Ureter (tissue), 1 donor: ENCODE measurements around the gene C3orf18. TPM values are rescaled to one million over a fixed set of nuclear protein-coding genes. Genes with fewer than 3 reads are reported as not detected.

Experiments used
- DNase-seq: peaks from one replicate; pipeline ENCODE4 v3.0.0-alpha.2; 2020; ENCODE audit warnings: low spot score
- total RNA-seq: library from RNA; stranded (reverse); gene quantifications from one replicate; pipeline ENCODE4 v1.2.4, GENCODE V29; 2023
- donor health status: DM: yes; HTN: yes; CAD: no.

C3orf18 gene
- total RNA-seq, 1 donor from 2014 or later = 8.0 TPM

GRCh38 chr3:50603261-50604109 lies 35.9 kb upstream of the C3orf18 start:
- DNase-seq = no peak

GRCh38 chr3:50602595-50603191 lies 35.1 kb upstream of the C3orf18 start:
- DNase-seq = peak; percentile 74

- peak; percentile 97 for DNase-seq
Observed at GRCh38 chr3:50600841-50601591, 33.5 kb upstream of the C3orf18 start.

DNA sequence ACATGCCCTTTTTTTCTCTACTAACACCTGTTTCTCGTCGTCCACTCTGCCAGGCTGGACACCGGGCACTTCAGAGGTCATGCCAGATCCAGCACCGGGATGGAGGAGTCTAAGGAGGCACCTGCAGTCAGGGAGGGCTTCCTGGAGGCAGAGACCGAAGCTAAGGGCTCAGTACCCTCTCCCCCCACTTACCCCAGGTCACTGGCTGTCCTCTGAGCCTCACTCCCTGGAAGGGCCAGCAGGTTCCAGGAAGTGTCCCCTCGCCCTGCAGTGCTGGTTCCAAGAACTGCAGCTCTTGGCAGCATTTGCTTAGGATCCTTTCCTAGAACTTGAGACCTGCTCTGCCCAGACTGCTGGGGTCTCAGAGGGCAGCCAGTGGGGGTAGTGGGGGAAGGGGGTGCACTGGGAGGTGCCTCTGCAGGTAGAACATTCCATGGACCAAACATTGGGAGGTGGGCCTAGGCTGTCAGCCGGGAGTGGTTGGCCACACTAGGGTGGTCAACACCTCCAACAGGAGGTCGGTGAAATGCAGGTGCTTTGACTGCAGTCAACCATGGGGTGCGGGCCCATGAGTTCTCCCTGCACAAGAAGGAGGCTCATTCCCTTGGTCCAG lies 32.7 kb upstream of the C3orf18 start:
- no peak for DNase-seq

DNA sequence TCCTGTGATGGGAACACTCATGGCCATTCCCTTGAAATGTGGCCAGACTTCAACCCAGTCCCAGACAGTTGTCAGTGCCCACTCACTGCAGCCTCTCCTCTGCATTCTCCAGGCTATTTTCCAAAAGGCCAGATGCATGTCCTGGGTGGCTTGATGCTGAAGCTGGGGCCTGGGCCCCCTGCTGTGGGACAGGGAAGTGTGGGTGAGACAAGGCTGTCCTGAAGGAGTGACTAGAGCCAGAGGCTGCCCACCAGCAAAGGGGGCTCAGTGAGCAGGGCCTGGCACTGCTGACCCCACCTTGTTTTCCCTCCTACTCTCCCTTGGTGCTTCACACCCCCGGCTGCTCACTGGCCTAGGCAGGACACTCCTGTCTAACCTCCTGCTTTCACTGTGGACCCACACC lies 32.2 kb upstream of the C3orf18 start:
- no peak for DNase-seq

DNA sequence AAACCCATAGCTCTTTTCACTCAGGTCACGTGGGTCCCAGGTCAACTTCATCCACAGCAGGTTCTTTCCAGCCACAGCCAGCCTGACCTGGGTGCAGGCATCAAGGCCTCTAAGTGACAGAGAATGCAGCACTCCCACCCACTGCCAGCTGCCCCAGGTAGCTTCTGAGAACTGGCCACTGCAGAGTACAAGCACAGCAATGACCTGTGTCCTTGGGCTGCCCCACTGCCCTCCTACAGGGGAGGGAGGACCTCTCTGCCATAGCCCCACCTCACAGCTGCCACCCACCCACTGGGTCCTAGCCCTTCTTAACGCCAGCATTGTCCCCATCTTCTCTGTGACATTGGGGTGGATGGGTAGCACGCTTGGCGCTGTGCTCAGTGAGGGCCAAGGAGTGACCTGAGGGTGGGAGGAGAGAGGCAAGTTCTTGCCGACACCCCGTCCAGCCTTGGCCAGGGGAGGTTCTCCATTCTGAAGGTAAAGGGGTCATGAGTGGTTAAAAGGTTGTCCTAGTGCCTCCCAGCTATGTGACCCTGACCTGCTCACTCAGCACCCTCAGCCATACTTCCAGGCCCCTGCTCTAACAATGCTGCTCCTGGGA lies 31.7 kb upstream of the C3orf18 start:
- DNase-seq = no peak

GRCh38 chr3:50594253-50594785 lies 26.8 kb upstream of the C3orf18 start:
- DNase-seq = no peak

GRCh38 chr3:50592568-50592967 lies 25.0 kb upstream of the C3orf18 start:
- no peak for DNase-seq

DNA sequence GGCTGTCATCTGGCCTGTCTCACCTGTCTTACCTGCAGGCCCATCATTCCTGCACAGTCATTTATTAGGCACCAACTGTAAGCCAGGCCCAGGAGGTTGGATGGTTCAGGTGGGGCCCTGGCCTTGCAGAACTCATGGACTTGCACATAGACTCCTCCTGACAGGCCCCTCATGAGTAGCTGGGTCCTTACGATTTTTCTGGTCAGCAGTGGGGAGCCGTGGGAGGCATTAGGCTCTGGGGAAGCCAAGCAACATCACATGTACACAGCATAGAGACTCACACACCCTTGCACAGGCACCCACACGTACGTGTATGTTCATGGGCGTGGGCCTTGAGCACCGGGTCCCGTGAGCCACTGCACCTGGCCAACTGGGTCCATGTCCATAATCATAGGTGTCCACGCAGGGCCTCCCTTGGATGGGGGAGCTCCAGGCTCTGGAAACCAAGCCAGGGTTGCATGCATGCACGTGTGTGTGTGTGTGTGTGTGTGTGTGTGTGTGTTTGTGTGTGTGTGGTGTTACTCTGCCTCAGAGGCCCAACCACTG lies 23.7 kb upstream of the C3orf18 start:
- DNase-seq = no peak

DNA sequence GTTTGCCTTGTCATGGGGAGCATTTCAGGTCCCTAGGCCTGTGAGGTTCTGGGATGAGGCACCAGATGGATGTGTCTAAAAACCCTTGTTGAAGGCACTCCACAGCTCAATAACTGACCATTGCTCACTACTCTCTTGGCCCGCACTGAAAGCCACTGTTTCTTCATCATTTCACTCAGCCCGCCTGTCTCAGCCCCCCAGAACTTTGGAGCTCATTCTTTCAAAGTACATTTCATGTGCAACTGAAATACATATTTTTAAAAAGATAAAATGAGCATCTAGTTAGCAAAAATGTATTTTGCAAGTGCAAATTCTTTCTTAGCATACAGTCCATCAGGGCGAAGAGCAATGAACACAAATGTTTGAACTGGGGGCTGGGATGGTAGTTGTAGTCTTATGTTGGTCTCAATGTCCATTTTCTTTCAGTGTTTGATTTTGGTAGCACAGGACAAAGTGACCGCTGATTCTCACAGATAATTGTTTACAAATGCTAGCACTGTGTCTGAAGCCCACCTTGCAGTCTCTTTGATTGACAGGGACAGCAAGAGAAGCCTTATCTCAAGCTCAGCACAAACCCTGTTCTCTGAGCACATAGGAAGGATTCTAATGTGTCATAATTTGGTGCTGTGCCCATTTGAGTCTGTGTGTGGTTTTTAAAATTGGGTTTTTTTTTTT lies 21.3 kb upstream of the C3orf18 start:
- no peak for DNase-seq

DNA sequence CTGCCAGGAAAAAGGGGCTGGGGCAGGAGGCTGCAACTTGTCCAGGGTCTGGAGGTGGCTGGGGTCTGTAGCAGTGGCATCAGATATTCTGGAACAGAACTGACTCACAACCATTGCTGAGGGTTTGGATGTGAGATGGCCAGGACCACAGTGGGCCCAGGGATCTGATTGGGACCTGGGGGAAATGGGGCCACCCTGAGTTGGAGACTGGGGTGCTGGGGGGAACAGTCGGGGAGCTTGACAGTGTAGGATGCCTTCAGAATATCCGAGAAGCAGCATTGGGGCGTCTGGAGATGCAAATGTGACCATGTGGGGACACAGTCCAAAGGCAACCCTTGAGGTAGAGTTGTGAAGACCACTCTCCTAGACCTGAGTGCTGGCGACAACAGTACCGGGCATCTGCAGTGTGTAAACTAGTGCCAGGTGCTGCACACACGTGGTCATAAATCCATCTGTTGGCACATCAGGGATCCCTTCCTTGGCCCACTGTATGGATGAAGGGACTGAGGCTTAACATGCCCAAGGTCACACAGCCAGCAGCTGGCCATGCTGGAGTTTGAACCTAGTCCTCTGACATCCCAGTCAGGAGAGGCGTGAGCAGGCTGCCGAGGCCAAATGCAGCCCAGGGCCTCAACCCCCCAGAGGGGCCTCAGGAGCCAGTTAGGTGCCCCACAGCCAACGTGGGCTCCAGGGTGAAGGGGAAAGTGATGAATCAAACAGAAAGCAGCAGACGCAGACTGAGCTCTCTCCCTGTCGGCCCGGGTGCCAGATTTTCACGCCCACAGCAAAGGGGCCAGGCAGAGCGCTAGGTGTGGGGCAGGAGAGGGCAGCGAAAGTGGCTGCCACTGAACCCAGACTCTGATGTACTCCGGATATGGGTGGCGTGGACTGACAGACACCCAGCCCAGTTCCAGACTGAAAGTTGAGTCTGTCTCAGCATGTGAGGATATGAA lies 20.5 kb upstream of the C3orf18 start:
- no peak for DNase-seq

DNA sequence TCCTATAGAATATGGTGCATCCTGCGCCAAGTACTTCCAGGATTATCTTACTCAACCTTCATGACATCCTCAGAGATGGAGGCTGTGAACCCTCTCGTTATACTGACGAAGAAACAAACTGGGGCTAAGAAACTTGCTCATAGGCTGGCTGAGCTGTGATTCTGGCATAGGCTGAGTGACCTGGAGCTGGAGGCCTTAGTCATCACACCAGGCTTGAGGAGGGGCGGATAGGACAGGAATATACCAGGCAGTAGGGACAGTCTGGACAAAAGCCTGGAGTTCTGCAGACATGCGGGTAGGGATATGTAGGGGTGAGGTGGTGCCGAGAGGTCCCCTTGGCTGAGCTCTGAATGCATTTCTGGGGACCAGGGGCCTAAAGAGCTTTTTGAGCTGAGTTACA lies 19.8 kb upstream of the C3orf18 start:
- no peak for DNase-seq

- DNase-seq = no peak
Observed at GRCh38 chr3:50586763-50587070, 19.2 kb upstream of the C3orf18 start.

DNA sequence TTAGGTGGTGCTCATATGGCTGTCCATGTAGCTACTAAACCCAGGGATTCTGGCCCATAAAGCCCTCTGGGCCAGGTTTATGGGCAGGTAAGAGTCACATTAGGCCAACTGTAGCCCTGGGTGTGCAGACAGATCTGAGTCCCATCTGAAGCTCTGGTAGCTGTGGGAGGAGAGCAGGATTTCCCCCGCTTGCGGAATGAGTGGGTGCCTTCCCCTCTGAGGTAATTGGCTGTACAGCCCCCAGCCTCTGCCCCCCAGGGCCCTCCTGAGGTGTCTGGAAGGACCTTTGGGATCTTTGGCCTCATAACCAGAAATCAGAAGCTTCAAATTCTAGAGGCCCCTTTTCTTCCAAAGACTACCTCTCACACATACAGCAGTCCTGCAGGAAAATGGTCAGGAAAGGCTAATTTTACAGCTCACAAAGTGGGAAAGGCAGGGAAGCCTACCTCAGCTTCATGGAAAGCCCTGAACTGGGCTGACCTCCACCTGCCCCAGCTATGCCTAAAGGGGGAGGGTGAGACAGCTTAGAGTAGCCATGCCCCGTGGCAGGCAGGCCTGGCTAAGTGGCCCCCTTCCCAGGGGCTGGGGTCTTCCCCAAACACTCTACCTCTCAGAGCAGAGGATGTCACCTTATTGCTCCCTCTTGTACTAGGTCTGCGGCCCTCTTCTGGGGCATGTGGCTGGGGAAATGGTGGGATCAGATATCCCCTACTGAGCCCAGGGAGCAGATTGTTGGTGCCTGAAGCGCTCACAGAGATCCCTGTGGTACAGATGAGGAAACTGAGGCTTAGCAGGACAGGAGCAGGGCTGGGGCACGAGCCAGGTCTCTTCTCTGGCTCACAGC lies 18.6 kb upstream of the C3orf18 start:
- no peak for DNase-seq

GRCh38 chr3:50584391-50584790 lies 16.8 kb upstream of the C3orf18 start:
- no peak for DNase-seq

- DNase-seq = no peak
Observed at GRCh38 chr3:50583897-50584296, 16.4 kb upstream of the C3orf18 start.

DNA sequence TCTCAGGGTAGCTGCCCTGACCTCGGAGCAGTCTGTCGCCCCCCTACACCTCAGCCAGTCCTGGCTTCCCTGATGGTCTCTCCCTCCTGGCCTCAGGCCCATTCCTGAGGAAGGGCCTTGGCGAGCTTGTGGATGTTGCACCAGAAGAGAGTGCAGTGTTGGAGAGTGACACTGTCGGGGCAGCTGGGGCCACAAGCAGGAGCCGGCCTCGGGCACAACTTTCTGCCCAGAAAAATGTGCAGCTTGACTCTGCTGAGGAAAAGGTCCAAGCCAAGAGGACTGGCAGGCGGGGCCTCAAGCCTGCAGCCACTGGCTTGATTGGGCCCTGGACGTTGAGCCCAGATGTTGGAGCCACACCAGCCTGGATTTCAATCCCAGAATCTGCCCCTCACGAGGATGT lies 14.5 kb upstream of the C3orf18 start:
- DNase-seq = no peak

DNA sequence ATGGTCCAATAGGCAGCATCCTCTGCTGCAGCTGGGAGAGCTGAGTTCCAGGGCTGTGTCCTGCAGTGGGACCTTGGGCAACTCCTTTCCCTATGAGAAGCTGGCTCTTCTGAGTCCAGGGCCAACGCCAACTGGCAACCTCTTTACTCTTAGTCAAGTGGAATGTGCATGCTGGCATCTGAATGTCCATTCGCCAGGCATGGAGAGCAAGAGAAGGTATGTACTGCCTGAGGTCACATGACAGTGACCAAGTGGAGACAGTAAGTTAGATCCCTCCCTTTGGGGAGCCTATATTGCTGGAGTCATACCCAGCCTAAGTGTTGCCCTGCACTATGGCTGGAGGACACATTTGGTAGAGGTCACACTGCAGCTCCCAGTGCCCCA lies 13.9 kb upstream of the C3orf18 start:
- DNase-seq = no peak
